Inferior parietal cortex (tissue), 1 donor: ENCODE data around the gene LHFPL6.

Experiments
- DNase-seq: peaks from one replicate; pipeline ENCODE4 v3.0.0-alpha.2; 2016; ENCODE audit errors: extremely low spot score

LHFPL6 gene

GRCh38 chr13:39310961-39311360 lies 292.0 kb downstream of the LHFPL6 start:
- no peak for DNase-seq

- DNase-seq = no peak
These were observed 296.1 kb downstream of the LHFPL6 start for GRCh38 chr13:39306639-39307589.

- no peak for DNase-seq
These were observed 300.2 kb downstream of the LHFPL6 start for GRCh38 chr13:39302820-39303219.

- no peak for DNase-seq
These were observed 304.0 kb downstream of the LHFPL6 start for GRCh38 chr13:39298951-39299350.

GRCh38 chr13:39297664-39298171 lies 305.3 kb downstream of the LHFPL6 start:
- no peak for DNase-seq

- DNase-seq = no peak
These were observed 306.0 kb downstream of the LHFPL6 start for GRCh38 chr13:39297023-39297422.

- DNase-seq = no peak
These were observed 306.8 kb downstream of the LHFPL6 start for GRCh38 chr13:39296193-39296592.
